NCI-H69 (cell line): ENCODE results near the gene ANP32D.
"Not testable (repeated sequence)": the region's sequence is repeated elsewhere in the genome, so short reads cannot be mapped to it uniquely, and the experiment has no call there.

Experiments used
- DNase-seq: peaks from one replicate; lab custom pipeline; 2025; lab: John Stamatoyannopoulos, UW

Gene ANP32D

DNA sequence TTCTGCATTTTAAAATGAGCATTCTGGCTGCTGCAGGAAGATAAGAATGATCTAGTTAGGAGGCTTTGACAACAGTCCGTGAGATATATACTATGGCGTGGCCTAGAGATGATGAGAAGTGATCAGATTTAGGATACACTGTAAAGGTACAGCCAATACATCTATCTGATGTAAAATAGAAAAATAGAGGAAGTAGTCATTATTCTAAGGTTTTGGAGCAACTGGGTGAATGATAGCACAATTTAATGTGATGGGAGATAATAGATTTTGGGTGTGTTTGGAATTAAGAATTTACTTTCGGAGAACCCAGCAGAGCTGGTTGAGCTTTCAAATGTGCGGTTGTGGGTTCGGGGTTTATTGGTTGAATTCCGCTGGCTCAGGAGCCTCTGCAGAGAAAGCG lies at the start of gene ANP32D:
ANP32D (plus strand) TSS at position 301 of the 400 bp plus-strand sequence. CDS start 106 bp downstream, outside the sequence.
- no peak for DNase-seq

- no peak for DNase-seq
These were observed 49.2 kb upstream of the ANP32D start for GRCh38 chr12:48423171-48423570.

- DNase-seq: no peak
These were observed 47.7 kb upstream of the ANP32D start for GRCh38 chr12:48424644-48425043.

DNA sequence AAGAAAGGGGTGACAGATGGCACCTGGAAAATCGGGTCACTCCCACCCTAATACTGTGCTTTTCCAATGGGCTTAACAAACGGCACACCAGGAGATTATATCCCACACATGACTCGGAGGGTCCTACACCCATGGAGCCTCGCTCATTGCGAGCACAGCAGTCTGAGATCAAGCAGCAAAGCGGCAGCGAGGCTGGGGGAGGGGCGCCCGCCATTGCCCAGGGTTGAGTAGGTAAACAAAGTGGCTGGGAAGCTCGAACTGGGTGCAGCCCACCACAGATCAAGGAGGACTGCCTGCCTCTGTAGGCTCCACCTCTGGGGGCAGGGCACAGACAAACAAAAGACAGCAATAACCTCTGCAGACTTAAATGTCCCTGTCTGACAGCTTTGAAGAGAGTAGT lies 38.3 kb upstream of the ANP32D start:
- DNase-seq: not testable (repeated sequence)

GRCh38 chr12:48441069-48441468 lies 31.3 kb upstream of the ANP32D start:
- no peak for DNase-seq

GRCh38 chr12:48442179-48442847 lies 30.0 kb upstream of the ANP32D start:
- no peak for DNase-seq

DNA sequence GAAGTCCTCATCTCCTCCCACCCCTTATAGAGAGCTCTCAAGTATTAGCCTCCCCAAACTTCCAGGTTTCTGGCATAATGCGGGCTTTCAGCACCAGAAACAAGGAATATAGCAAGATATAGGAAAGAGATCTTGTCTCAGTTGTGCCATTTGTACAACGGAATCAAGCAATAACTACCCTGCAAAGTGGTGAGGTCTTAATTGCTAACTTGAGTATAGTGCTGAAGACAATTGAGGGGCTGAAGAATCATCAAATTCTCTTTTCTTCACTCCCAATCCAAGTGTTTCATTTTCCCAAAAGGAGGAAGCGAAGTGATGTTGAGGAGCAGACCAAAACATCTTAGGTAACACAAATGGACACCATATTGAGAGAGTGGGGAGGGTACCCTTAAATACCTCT lies 26.8 kb upstream of the ANP32D start:
- DNase-seq: no peak

DNA sequence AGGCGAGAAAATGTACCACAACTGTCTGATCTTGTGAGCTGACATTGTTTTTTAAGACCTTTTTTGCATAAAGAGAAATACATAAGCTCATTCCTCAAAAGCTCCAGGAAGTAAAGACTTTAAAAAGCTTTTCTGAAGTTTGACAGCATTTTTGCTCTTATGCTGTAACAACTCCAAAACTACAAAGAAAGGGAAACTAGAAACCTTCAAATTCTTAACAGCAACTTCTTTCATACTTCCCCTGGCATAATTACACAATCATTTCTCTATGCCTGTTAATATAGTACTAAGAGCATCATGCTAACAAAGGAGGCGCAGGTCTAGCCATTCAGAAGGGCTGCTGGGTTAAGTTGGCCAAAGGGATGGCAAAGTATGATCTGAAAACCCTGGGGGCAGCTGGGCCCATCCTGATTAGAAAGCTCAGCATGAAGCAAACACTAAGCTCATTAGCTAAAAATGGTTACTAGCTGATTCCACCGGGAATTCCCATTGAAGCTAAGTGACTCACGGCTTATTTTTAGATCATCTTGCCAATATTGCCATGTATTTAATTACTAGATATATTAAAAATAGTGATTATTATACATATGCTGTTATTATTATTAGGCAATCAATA lies 26.1 kb upstream of the ANP32D start:
- DNase-seq: peak; percentile 19

- DNase-seq: no peak
These were observed 24.6 kb upstream of the ANP32D start for GRCh38 chr12:48447755-48448154.

GRCh38 chr12:48451372-48451771 lies 21.0 kb upstream of the ANP32D start:
- no peak for DNase-seq

GRCh38 chr12:48452961-48453360 lies 19.4 kb upstream of the ANP32D start:
- not testable (repeated sequence) for DNase-seq

DNA sequence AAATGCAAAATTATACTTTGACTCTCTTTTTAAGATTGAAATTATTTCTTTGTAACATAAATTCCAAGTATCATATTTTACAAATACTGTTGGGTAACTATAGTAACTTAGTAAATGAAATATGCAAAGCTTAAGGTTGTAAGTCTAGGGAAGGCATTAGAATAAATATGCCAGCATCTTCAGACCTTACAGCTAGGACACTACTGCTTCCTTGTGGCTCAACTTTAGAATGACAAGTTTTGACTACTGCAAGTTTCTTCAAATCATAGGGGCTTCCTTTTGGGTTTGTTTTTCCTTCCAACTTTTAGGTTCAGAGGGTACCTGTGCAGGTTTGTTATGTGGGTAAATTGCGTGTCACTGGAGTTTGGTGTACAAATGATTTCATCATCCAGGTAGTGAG lies 17.7 kb upstream of the ANP32D start:
- DNase-seq: no peak

GRCh38 chr12:48455116-48455515 lies 17.2 kb upstream of the ANP32D start:
- no peak for DNase-seq

DNA sequence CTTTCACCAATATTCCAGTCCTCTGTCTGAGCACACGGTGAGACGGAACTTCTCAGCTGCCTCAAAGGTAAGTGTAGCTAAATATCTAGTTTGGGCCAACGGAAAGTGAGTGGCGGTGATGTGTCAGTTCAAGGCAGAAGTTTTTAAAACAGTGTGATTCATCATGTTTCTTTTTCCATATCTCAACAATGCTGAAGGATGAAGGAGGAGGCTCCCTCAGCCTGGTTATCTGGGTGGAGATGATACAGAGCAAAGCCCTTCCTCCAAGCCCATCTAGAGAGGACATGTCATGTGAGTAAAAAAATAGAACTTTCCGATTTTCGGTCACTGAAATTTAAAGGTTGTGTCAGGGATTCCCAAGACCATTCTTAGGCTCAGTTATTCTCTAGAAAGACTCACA lies 13.1 kb upstream of the ANP32D start:
- DNase-seq: no peak

GRCh38 chr12:48469027-48469426 lies 3.3 kb upstream of the ANP32D start:
- not testable (repeated sequence) for DNase-seq

DNA sequence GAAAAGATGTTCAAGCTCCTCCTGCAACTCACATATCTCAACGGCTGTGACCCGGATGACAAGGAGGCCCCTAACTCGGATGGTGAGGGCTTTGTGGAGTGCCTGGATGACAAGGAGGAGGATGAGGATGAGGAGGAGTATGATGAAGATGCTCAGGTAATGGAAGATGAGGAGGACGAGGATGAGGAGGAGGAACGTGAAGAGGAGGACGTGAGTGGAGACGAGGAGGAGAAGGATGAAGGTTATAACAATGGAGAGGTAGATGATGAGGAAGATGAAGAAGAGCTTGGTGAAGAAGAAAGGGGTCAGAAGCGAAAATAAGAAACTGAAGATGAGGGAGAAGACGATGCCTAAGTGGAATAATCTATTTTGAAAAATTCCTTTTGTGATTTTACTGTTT lies 702 bp downstream of the ANP32D start:
- no peak for DNase-seq

GRCh38 chr12:48474497-48474896 lies 2.1 kb downstream of the ANP32D start:
- peak; percentile 4 for DNase-seq

DNA sequence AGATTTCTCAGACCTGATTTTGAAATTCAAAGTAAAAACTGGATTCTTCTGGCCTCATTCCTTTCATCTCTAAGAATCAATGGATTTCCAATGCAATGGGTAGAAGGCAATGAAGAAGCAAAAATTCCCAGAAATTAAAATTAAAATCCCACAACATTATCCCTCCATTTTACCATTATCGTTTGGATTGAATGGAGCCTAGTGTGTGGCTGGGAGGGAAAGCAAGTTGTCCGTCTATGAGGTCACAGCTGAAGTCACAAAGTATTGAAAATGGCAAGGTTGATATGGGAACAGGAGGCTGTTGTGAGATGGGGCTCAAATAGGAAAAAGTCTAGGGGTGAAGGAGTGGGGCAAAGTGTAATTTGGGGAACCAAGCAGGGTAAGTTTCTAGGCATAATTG lies 9.8 kb downstream of the ANP32D start, which contains the start of gene C12orf54:
C12orf54 (plus strand) TSS at position 301 of the 400 bp plus-strand sequence. CDS start 799 bp downstream, outside the sequence.
- DNase-seq: no peak

GRCh38 chr12:48482930-48483329 lies 10.6 kb downstream of the ANP32D start:
- no peak for DNase-seq

- DNase-seq: no peak
These were observed 13.9 kb downstream of the ANP32D start for GRCh38 chr12:48486261-48486660.

DNA sequence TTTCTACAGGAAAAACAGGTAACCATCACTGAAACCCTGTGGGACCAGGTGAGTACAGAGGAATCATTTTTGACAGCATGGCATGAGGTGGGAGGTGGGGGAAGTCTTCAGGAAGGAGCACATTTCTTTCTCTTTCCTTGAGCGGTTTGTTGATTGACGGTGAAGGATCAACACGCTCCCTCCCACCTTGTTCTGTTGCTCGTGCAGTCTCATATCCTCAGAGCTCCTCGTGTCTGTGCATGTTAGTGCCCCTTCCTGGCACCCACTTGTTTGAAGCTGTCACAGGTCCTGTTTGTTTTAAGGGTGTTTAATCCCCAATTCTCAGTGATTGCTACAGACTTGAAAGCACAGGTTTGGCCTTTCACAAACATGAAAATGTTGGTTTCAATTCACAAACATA lies 14.3 kb downstream of the ANP32D start:
- no peak for DNase-seq

- no peak for DNase-seq
These were observed 16.7 kb downstream of the ANP32D start for GRCh38 chr12:48489012-48489411.

DNA sequence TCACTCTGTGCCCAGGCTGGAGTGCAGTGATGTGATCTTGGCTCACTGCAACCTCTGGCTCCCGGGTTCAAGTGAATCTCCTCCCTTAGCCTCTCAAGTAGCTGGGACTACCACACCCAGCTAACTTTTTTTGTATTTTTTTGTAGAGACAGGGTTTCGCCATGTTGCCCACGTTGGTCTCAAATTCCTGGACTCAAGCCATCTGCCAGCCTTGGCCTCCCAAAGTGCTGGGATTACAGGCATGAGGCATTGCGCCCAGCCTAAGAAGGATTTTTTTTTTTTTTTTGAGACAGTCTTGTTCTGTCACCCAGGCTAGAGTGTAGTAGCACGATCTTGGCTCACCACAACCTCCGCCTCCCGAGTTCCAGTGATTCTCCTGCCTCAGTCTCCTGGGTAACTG lies 17.1 kb downstream of the ANP32D start:
- not testable (repeated sequence) for DNase-seq

DNA sequence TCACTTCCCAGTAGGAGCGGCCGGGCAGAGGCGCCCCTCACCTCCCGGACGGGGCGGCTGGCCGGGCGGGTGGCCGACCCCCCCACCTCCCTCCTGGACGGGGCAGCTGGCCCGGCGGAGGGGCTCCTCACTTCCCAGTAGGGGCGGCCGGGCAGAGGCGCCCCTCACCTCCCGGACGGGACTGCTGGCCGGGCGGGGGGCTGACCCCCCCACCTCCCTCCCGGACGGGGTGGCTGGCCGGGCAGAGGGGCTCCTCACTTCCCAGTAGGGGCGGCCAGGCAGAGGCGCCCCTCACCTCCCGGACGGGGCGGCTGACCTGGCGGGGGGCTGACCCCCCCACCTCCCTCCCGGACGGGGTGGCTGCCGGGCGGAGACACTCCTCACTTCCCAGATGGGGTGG lies 27.9 kb downstream of the ANP32D start:
- DNase-seq: not testable (repeated sequence)
